GM23338 (cell line): Measurements from ENCODE around the gene C1orf174. TPM values are rescaled to one million over a fixed set of nuclear protein-coding genes. Genes with fewer than 3 reads are reported as not detected.
"Not testable (repeated sequence)": the region's sequence is repeated elsewhere in the genome, so short reads cannot be mapped to it uniquely, and the experiment has no call there.

ENCODE experiments used
- ATAC-seq: fragments of 200-7000 bp; cut with Tn5 transposase; 3 replicates; pipeline ENCODE4 v1.9.1; 2020
- DNase-seq: peaks from one replicate; pipeline ENCODE4 v3.0.0-alpha.2; 2015; ENCODE audit warnings: low spot score
- H2AFZ ChIP-seq: fragments of 200-600 bp; sonication (generic); 2 replicates; pipeline ENCODE4 v1.8.0; 2016; ENCODE audit warnings: antibody characterized with exemption, mild to moderate bottlenecking, moderate library complexity
- H3F3A ChIP-seq: fragments of 200-600 bp; sonication (generic); replicated peaks from 2 replicates; pipeline ENCODE4 v1.8.0; 2017; ENCODE audit warnings: antibody characterized with exemption, mixed run types, low read depth
- H3K27ac ChIP-seq: fragments of 200-600 bp; sonication (generic); 2 replicates; pipeline ENCODE4 v1.6.1; 2016; ENCODE audit warnings: low read depth
- H3K27me3 ChIP-seq: fragments of 200-600 bp; sonication (generic); 2 replicates; pipeline ENCODE4 v1.8.0; 2016; ENCODE audit warnings: mild to moderate bottlenecking, mixed run types, moderate library complexity; ENCODE audit not compliant: insufficient read depth
- H3K36me3 ChIP-seq: fragments of 200-600 bp; sonication (generic); 2 replicates; pipeline ENCODE4 v1.8.0; 2016; ENCODE audit warnings: mild to moderate bottlenecking; ENCODE audit not compliant: insufficient read depth
- H3K4me1 ChIP-seq: fragments of 200-600 bp; sonication (generic); 2 replicates; pipeline ENCODE4 v1.8.0; 2016; ENCODE audit warnings: mild to moderate bottlenecking, moderate library complexity; ENCODE audit not compliant: insufficient read depth
- H3K4me2 ChIP-seq: fragments of 200-600 bp; sonication (generic); 2 replicates; pipeline ENCODE4 v1.7.1; 2017; ENCODE audit warnings: mixed run types
- H3K4me3 ChIP-seq: fragments of 200-600 bp; sonication (generic); 2 replicates; pipeline ENCODE4 v1.6.1; 2016; ENCODE audit warnings: mixed run types
- H3K79me2 ChIP-seq: fragments of 200-600 bp; sonication (generic); replicated peaks from 2 replicates; pipeline ENCODE4 v1.8.0; 2017; ENCODE audit warnings: mild to moderate bottlenecking; ENCODE audit not compliant: insufficient read depth
- H3K9me2 ChIP-seq: fragments of 200-600 bp; sonication (generic); 2 replicates; pipeline ENCODE4 v1.8.0; 2017; ENCODE audit not compliant: insufficient read depth
- H4K20me1 ChIP-seq: fragments of 200-600 bp; sonication (generic); replicated peaks from 2 replicates; pipeline ENCODE4 v1.8.0; 2017; ENCODE audit warnings: mild to moderate bottlenecking; ENCODE audit not compliant: insufficient read depth
- H3K27ac Mint-ChIP-seq: 2 replicates; pipeline ENCODE4 v1.8.0; 2020; ENCODE audit warnings: inconsistent platforms, mild to moderate bottlenecking, moderate library complexity, mixed read lengths
- H3K27me3 Mint-ChIP-seq: 3 replicates; pipeline ENCODE4 v1.8.0; 2022; ENCODE audit warnings: low read depth, mild to moderate bottlenecking, moderate library complexity, mixed read lengths, inconsistent platforms; ENCODE audit not compliant: insufficient read depth, poor library complexity
- H3K36me3 Mint-ChIP-seq: 3 replicates; pipeline ENCODE4 v1.8.0; 2021; ENCODE audit warnings: low read depth, mild to moderate bottlenecking, inconsistent platforms, moderate library complexity, mixed read lengths
- H3K4me1 Mint-ChIP-seq: 3 replicates; pipeline ENCODE4 v1.8.0; 2020; ENCODE audit warnings: mild to moderate bottlenecking, inconsistent platforms, mixed read lengths
- H3K4me3 Mint-ChIP-seq: 3 replicates; pipeline ENCODE4 v1.8.0; 2021; ENCODE audit warnings: moderate library complexity, mild to moderate bottlenecking, inconsistent platforms, mixed read lengths
- H3K9me3 Mint-ChIP-seq: 3 replicates; pipeline ENCODE4 v1.8.0; 2020; ENCODE audit warnings: moderate library complexity, mild to moderate bottlenecking, inconsistent platforms, mixed read lengths
- CREB1 ChIP-seq: fragments of 250-450 bp; sonication (Bioruptor Pico); IDR thresholded peaks from 2 replicates; pipeline ENCODE4 v1.5.0; 2020; ENCODE audit warnings: low read depth, mild to moderate bottlenecking, moderate library complexity
- EZH2 ChIP-seq: fragments of 200-600 bp; sonication (generic); IDR thresholded peaks from one replicate; pipeline ENCODE4 v1.8.0; 2017; ENCODE audit warnings: antibody characterized with exemption, mild to moderate bottlenecking, low read depth; ENCODE audit not compliant: unreplicated experiment
- EZH2phosphoT487 ChIP-seq: fragments of 200-600 bp; sonication (generic); IDR thresholded peaks from one replicate; pipeline ENCODE4 v1.8.1; 2018; ENCODE audit warnings: antibody characterized with exemption; ENCODE audit not compliant: unreplicated experiment
- NANOG ChIP-seq: IDR thresholded peaks from 2 replicates; pipeline ENCODE4 v1.6.1; 2016; ENCODE audit warnings: antibody characterized with exemption, borderline replicate concordance
- POLR2AphosphoS5 ChIP-seq: IDR thresholded peaks from 2 replicates; pipeline ENCODE4 v1.6.1; 2016; ENCODE audit warnings: antibody characterized with exemption, low read depth
- STAT1 ChIP-seq: IDR thresholded peaks from one replicate; pipeline ENCODE4 v1.6.1; 2016; ENCODE audit warnings: antibody characterized with exemption; ENCODE audit not compliant: unreplicated experiment
- polyA plus RNA-seq: library from polyadenylated mRNA; unstranded; fragments of >200 nt; fragmentation: Nextera tagmentation; extraction: Ambion mirVana; gene quantifications from 2 replicates; pipeline ENCODE4 v1.2.1, GENCODE V29; 2016
- total RNA-seq: library from RNA; depleted of rRNA; stranded (reverse); fragments of >200 nt; shearing (Covaris generic); gene quantifications from 2 replicates; pipeline ENCODE4 v1.2.3, GENCODE V29; 2014
- TF ChIP-seq, protein P1 (sequence below): IDR thresholded peaks from 2 replicates; pipeline ENCODE4 v1.6.1; 2016; ENCODE audit warnings: antibody characterized with exemption
- TF ChIP-seq, protein P2 (sequence below): fragments of 250-450 bp; sonication (Bioruptor Pico); IDR thresholded peaks from 2 replicates; pipeline ENCODE4 v1.5.0; 2020; ENCODE audit warnings: mild to moderate bottlenecking, moderate library complexity
- TF ChIP-seq, protein P3 (sequence below): IDR thresholded peaks from one replicate; pipeline ENCODE4 v1.6.1; 2018; ENCODE audit warnings: antibody characterized with exemption; ENCODE audit not compliant: unreplicated experiment

C1orf174 gene
- total and polyA plus RNA-seq, 2 experiments from 2014 or later, result 28.5 to 28.7 TPM

DNA sequence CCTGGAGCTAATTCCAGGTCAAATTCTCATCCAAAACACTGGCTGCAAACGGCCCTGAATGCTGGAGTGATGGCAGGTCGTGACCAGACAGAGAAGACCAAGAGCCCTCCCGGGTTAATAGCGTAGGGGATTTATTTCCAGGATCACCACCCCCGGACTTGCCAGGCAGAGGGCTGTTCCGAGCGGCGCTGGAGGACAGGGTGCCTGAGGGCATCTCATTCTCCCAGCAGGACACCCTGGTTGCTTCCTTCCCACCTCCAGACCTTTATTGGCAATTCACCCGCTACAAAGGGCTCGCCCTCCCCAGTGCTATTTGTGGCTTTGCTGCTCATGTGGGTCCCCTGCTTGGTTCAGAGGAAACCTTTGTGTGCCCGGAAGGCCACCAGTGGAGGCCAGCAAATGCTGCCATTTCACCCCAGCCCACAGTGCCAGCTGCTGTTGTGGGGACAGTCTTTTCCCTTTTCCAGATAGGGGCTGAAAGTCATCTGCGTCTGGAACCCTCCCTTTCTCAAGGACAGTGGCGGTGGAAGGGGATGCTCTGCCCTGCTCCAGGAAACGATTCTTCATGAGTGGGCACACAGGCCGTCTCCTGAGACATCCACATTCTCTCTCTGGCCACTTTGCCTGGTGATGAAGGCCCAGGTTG lies 19.0 kb upstream of the C1orf174 start:
- TF ChIP-seq EZH2phosphoT487, result no peak
- TF ChIP-seq, protein P1, sequence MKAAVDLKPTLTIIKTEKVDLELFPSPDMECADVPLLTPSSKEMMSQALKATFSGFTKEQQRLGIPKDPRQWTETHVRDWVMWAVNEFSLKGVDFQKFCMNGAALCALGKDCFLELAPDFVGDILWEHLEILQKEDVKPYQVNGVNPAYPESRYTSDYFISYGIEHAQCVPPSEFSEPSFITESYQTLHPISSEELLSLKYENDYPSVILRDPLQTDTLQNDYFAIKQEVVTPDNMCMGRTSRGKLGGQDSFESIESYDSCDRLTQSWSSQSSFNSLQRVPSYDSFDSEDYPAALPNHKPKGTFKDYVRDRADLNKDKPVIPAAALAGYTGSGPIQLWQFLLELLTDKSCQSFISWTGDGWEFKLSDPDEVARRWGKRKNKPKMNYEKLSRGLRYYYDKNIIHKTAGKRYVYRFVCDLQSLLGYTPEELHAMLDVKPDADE, result no peak
- no peak for TF ChIP-seq EZH2
- TF ChIP-seq, protein P2, sequence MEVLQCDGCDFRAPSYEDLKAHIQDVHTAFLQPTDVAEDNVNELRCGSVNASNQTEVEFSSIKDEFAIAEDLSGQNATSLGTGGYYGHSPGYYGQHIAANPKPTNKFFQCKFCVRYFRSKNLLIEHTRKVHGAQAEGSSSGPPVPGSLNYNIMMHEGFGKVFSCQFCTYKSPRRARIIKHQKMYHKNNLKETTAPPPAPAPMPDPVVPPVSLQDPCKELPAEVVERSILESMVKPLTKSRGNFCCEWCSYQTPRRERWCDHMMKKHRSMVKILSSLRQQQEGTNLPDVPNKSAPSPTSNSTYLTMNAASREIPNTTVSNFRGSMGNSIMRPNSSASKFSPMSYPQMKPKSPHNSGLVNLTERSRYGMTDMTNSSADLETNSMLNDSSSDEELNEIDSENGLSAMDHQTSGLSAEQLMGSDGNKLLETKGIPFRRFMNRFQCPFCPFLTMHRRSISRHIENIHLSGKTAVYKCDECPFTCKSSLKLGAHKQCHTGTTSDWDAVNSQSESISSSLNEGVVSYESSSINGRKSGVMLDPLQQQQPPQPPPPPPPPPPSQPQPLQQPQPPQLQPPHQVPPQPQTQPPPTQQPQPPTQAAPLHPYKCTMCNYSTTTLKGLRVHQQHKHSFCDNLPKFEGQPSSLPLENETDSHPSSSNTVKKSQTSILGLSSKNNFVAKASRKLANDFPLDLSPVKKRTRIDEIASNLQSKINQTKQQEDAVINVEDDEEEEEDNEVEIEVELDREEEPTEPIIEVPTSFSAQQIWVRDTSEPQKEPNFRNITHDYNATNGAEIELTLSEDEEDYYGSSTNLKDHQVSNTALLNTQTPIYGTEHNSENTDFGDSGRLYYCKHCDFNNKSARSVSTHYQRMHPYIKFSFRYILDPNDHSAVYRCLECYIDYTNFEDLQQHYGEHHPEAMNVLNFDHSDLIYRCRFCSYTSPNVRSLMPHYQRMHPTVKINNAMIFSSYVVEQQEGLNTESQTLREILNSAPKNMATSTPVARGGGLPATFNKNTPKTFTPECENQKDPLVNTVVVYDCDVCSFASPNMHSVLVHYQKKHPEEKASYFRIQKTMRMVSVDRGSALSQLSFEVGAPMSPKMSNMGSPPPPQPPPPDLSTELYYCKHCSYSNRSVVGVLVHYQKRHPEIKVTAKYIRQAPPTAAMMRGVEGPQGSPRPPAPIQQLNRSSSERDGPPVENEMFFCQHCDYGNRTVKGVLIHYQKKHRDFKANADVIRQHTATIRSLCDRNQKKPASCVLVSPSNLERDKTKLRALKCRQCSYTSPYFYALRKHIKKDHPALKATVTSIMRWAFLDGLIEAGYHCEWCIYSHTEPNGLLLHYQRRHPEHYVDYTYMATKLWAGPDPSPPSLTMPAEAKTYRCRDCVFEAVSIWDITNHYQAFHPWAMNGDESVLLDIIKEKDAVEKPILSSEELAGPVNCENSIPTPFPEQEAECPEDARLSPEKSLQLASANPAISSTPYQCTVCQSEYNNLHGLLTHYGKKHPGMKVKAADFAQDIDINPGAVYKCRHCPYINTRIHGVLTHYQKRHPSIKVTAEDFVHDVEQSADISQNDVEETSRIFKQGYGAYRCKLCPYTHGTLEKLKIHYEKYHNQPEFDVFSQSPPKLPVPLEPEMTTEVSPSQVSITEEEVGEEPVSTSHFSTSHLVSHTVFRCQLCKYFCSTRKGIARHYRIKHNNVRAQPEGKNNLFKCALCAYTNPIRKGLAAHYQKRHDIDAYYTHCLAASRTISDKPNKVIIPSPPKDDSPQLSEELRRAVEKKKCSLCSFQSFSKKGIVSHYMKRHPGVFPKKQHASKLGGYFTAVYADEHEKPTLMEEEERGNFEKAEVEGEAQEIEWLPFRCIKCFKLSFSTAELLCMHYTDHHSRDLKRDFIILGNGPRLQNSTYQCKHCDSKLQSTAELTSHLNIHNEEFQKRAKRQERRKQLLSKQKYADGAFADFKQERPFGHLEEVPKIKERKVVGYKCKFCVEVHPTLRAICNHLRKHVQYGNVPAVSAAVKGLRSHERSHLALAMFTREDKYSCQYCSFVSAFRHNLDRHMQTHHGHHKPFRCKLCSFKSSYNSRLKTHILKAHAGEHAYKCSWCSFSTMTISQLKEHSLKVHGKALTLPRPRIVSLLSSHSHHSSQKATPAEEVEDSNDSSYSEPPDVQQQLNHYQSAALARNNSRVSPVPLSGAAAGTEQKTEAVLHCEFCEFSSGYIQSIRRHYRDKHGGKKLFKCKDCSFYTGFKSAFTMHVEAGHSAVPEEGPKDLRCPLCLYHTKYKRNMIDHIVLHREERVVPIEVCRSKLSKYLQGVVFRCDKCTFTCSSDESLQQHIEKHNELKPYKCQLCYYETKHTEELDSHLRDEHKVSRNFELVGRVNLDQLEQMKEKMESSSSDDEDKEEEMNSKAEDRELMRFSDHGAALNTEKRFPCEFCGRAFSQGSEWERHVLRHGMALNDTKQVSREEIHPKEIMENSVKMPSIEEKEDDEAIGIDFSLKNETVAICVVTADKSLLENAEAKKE (CRISPR knock-in tag), result no peak
- TF ChIP-seq POLR2AphosphoS5, result no peak
- TF ChIP-seq NANOG, result no peak
- no peak for TF ChIP-seq STAT1
- TF ChIP-seq, protein P3, sequence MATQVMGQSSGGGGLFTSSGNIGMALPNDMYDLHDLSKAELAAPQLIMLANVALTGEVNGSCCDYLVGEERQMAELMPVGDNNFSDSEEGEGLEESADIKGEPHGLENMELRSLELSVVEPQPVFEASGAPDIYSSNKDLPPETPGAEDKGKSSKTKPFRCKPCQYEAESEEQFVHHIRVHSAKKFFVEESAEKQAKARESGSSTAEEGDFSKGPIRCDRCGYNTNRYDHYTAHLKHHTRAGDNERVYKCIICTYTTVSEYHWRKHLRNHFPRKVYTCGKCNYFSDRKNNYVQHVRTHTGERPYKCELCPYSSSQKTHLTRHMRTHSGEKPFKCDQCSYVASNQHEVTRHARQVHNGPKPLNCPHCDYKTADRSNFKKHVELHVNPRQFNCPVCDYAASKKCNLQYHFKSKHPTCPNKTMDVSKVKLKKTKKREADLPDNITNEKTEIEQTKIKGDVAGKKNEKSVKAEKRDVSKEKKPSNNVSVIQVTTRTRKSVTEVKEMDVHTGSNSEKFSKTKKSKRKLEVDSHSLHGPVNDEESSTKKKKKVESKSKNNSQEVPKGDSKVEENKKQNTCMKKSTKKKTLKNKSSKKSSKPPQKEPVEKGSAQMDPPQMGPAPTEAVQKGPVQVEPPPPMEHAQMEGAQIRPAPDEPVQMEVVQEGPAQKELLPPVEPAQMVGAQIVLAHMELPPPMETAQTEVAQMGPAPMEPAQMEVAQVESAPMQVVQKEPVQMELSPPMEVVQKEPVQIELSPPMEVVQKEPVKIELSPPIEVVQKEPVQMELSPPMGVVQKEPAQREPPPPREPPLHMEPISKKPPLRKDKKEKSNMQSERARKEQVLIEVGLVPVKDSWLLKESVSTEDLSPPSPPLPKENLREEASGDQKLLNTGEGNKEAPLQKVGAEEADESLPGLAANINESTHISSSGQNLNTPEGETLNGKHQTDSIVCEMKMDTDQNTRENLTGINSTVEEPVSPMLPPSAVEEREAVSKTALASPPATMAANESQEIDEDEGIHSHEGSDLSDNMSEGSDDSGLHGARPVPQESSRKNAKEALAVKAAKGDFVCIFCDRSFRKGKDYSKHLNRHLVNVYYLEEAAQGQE, result no peak
- TF ChIP-seq CREB1, result no peak
- Mint-ChIP-seq H3K36me3 (peaks cover 3% of the 10 kb centered on the region; the same call in 2 of the 3 replicates), H3K9me3 (peaks cover 51% of the 10 kb centered on the region), H3K27me3 (peaks cover 3% of the 10 kb centered on the region), H3K4me3 (no peak overlapping the region), H3K4me1 (no peaks in the 10 kb centered on the region; the same call in 2 of the 3 replicates), H3K27ac (no peak overlapping the region)
- Histone ChIP-seq H3K27ac (no peak overlapping the region), H3K27me3 (no peaks in the 10 kb centered on the region), H3K79me2 (no peaks in the 10 kb centered on the region), H4K20me1 (no peaks in the 10 kb centered on the region), H3K36me3 (no peaks in the 10 kb centered on the region), H3F3A (no peaks in the 10 kb centered on the region), H3K4me2 (no peak overlapping the region), H3K9me2 (no peaks in the 10 kb centered on the region), H3K4me3 (no peak overlapping the region), H3K4me1 (no peaks in the 10 kb centered on the region), H2AFZ (no peak overlapping the region)
- DNase-seq, result no peak
- ATAC-seq, result no peak

DNA sequence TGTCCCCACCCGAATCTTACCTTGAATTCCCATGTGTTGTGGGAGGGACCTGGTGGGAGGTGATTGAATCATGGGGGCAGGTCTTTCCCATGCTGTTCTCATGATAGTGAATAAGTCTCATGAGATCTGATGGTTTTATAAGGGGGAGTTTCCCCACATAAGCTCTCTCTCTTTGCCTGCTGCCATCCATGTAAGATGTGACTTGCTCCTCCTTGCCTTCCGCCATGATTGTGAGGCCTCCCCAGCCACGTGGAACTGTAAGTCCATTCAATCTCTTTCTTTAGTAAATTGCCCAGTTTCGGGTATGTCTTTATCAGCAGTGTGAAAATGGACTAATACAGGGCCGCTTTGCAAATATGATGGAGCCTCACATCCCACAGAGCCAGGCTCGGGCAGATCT lies 18.3 kb upstream of the C1orf174 start:
- H3K79me2 ChIP-seq, H4K20me1 ChIP-seq, H3K9me2 ChIP-seq, H3K36me3 Mint-ChIP-seq, H3K4me1 Mint-ChIP-seq, H2AFZ ChIP-seq, H3K4me1 ChIP-seq, H3K4me2 ChIP-seq, H3K27ac Mint-ChIP-seq, H3K27me3 ChIP-seq, ATAC-seq, H3K4me3 Mint-ChIP-seq, H3K27ac ChIP-seq, H3K4me3 ChIP-seq, H3K27me3 Mint-ChIP-seq, DNase-seq, H3F3A ChIP-seq, H3K36me3 ChIP-seq: not testable (repeated sequence)
- H3K9me3 Mint-ChIP-seq, result peaks cover 44% of the 10 kb centered on the region
